CD4-positive, CD25-positive, alpha-beta regulatory T cell (primary cell): ENCODE results near the gene RAD21L1. TPM values are rescaled to one million over a fixed set of nuclear protein-coding genes. Genes with fewer than 3 reads are reported as not detected.

Experiments used
- ATAC-seq, 2 donors: fragments of 150-1000 bp; cut with Tn5 transposase; one replicate each; pipeline ENCODE4 v1.10.0; 2021; ENCODE audit warnings: low read depth in 2 of 2, moderate number of reproducible peaks in 2 of 2, moderate library complexity in 1 of 2
- DNase-seq, 3 donors: peaks; one replicate each; pipeline versions ENCODE4 v3.0.0 to v3.0.0-alpha.2; 2012 to 2022; ENCODE audit warnings: mixed read lengths in 1 of 3
- H3K27ac ChIP-seq: one replicate; pipeline ENCODE4 v1.7.0; 2013; ENCODE audit warnings: mild to moderate bottlenecking, low read length; ENCODE audit not compliant: insufficient read depth, poor library complexity, severe bottlenecking
- H3K27me3 ChIP-seq: one replicate; pipeline ENCODE4 v1.7.0; 2013; ENCODE audit warnings: low read length; ENCODE audit not compliant: control insufficient read depth, insufficient read depth
- H3K36me3 ChIP-seq: one replicate; pipeline ENCODE4 v1.7.0; 2013; ENCODE audit warnings: mild to moderate bottlenecking, low read length, moderate library complexity; ENCODE audit not compliant: control insufficient read depth, insufficient read depth
- H3K4me1 ChIP-seq: 2 replicates; pipeline ENCODE4 v1.7.0; 2013; ENCODE audit warnings: mild to moderate bottlenecking, low read length; ENCODE audit not compliant: insufficient read depth, control insufficient read depth, poor library complexity, severe bottlenecking
- H3K4me3 ChIP-seq: one replicate; pipeline ENCODE4 v1.7.0; 2013; ENCODE audit warnings: low read depth, mild to moderate bottlenecking, low read length, moderate library complexity
- H3K9me3 ChIP-seq, 2 experiments: 1 replicate in 1 of 2; 2 replicates in 1 of 2; pipeline ENCODE4 v1.7.0; 2013; ENCODE audit warnings: low read length in 2 of 2, mild to moderate bottlenecking in 1 of 2, moderate library complexity in 1 of 2; ENCODE audit not compliant: control insufficient read depth in 2 of 2
- H3K27ac Mint-ChIP-seq, 3 donors: one replicate each; pipeline ENCODE4 v1.8.0; 2020 to 2022; ENCODE audit warnings: mild to moderate bottlenecking in 3 of 3, mixed read lengths in 3 of 3, moderate library complexity in 2 of 3
- H3K27me3 Mint-ChIP-seq: one replicate; pipeline ENCODE4 v1.8.0; 2022; ENCODE audit warnings: mild to moderate bottlenecking, mixed read lengths
- H3K36me3 Mint-ChIP-seq: one replicate; pipeline ENCODE4 v1.8.0; 2020; ENCODE audit warnings: mixed read lengths
- H3K4me1 Mint-ChIP-seq, 4 donors: one replicate each; pipeline ENCODE4 v1.8.0; 2020 to 2022; ENCODE audit warnings: mixed read lengths in 4 of 4, mild to moderate bottlenecking in 1 of 4
- H3K4me3 Mint-ChIP-seq, 4 donors: one replicate each; pipeline ENCODE4 v1.8.0; 2020 to 2022; ENCODE audit warnings: mild to moderate bottlenecking in 4 of 4, mixed read lengths in 4 of 4, moderate library complexity in 3 of 4
- H3K9me3 Mint-ChIP-seq, 7 donors: one replicate each; pipeline ENCODE4 v1.8.0; 2020 to 2022; ENCODE audit warnings: mixed read lengths in 7 of 7, mild to moderate bottlenecking in 3 of 7, moderate library complexity in 2 of 7
- polyA plus RNA-seq, 4 donors: library from polyadenylated mRNA; unstranded; fragments of 300-500 nt; fragmentation: Illumina TruSeq; gene quantifications; one replicate each; pipeline ENCODE4 v1.2.3, GENCODE V29; 2021
- total RNA-seq: library from RNA; stranded (reverse); gene quantifications from one replicate; pipeline ENCODE4 v1.2.3, GENCODE V29; 2022

Gene RAD21L1
- total and polyA plus RNA-seq, 5 donors from 2014 or later: 0.46 TPM; not detected in 4

DNA sequence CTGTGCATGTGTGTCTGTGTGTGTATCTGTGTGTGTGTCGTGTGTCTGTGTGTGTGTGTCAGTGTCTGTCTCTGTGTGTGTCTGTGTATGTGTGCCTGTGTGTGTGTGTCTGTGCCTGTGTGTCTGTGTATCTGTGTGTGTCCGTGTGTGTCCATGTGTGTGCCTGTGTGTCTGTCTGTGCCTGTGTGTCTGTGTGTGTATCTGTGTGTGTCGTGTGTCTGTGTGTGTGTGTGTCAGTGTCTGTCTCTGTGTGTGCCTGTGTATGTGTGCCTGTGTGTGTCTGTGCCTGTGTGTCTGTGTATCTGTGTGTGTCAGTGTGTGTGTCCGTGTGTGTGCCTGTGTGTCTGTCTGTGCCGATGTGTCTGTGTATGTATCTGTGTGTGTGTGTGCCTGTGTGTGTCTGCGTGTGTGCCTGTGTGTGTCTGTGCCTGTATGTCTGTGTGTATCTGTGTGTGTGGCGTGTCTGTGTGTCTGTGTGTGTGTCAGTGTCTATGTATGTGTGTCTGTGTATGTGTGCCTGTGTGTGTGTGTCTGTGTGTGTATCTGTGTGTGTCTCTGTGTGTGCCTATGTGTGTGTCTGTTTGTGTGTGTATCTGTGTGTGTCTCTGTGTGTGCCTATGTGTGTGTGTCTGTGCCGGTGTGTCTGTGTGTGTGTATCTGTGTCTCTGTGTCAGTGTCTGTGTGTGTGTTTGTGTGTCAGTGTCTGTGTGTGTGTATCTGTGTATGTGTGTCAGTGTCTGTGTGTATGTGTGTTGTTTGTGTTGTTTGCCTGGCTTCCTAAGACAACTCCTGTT, 51.9 kb downstream of the RAD21L1 start:
- Mint-ChIP-seq H3K4me1 (peaks cover 0 to 25% (median 11%) of the 10 kb centered on the region in 4 donors), H3K27ac (no peak overlapping the region)

DNA sequence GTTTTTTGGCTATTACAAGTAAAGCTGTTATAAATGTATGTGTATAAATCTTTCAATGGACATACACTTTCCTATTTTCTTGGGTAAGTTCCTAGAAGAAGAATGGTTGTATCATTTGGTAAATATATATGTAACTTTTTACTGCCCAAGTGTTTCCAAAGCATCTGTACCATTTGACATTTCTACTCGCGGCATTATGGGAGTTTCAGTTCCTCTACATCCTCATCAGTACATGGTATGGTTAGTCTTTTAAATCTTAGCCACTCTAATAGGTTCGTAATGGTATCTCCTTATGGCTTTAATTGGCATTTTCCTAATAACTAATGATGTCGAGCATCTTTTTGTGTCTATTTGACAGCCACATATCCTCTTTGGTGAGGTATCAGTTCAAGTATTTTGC, 53.1 kb downstream of the RAD21L1 start:
- Histone ChIP-seq H3K27me3 (no peaks in the 10 kb centered on the region), H3K4me3 (no peak overlapping the region), H3K27ac (no peak overlapping the region), H3K9me3 (no peaks in the 10 kb centered on the region), H3K4me1 (peaks cover 3% of the 10 kb centered on the region), H3K36me3 (peaks cover 2% of the 10 kb centered on the region)
- ATAC-seq (no peak), DNase-seq (no peak)
- no peak overlapping the region for H3K27ac Mint-ChIP-seq
- H3K4me3 Mint-ChIP-seq: no peak overlapping the region
- no peaks in the 10 kb centered on the region for H3K9me3 Mint-ChIP-seq
- peaks cover 11% of the 10 kb centered on the region for H3K36me3 Mint-ChIP-seq
- H3K27me3 Mint-ChIP-seq: no peaks in the 10 kb centered on the region
- H3K4me1 Mint-ChIP-seq: peaks cover 0 to 33% (median 9%) of the 10 kb centered on the region in 4 donors

More for the DNA sequence above, 51.9 kb downstream of the RAD21L1 start:
- no peak for ATAC-seq
- Mint-ChIP-seq H3K9me3 (no peaks in the 10 kb centered on the region), H3K27me3 (no peaks in the 10 kb centered on the region), H3K4me3 (no peak overlapping the region), H3K36me3 (peaks cover 7% of the 10 kb centered on the region)
- peaks cover 2% of the 10 kb centered on the region for H3K36me3 ChIP-seq
- H3K9me3 ChIP-seq: no peaks in the 10 kb centered on the region
- H3K27ac ChIP-seq: no peak overlapping the region
- no peak for DNase-seq
- H3K4me1 ChIP-seq: peaks cover 3% of the 10 kb centered on the region
- H3K27me3 ChIP-seq: no peaks in the 10 kb centered on the region
- no peak overlapping the region for H3K4me3 ChIP-seq

DNA sequence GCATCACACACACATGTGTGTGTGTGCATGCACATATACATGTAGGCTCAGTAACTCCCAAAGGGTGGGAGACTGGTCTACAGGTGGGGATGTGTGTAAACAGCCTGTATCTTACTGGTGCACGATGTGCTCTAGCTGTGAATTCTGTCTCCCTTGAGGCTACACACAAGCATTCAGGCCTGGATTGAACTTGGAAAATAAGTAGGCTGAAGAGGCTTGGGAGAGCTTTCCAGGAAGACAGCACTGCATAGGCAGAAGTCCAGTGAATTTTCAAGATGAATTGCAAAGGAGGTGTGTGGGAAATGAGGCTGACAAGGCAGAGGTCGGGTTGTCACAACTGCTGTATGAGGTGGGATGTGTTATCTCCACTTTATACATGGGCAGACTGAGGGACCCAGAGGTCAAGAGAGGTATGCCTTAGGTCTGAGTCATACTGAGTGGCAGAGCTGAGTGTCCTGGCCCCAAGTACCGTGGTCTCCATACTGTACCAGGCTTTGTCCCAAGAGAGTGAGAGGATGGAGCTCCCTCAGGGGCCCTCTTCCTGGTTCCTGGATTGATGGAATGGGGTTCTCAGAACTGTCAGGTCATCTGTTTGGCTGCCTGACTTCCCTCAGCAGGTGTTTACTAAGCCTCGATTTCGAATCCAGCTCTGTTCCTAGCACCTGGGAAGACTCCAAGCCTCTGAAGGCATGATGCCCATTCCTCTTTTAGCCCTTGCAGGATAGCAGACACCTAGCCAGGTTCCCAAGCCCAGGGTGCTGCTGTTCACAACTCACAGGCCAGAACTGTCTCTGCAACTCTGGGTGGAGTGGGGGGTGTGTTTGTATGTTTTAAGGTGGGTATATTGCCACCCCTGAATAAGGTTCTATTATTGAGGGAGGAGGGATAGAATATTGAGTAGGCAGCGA, 54.6 kb downstream of the RAD21L1 start:
- H3K36me3 Mint-ChIP-seq: peaks cover 18% of the 10 kb centered on the region
- DNase-seq: no peak
- no peaks in the 10 kb centered on the region for H3K9me3 Mint-ChIP-seq
- no peaks in the 10 kb centered on the region for H3K27me3 Mint-ChIP-seq
- no peaks in the 10 kb centered on the region for H3K27me3 ChIP-seq
- no peak overlapping the region for H3K27ac ChIP-seq
- peak overlapping the region; percentile 74 to 81 (median 75) for H3K27ac Mint-ChIP-seq
- no peak for ATAC-seq
- H3K4me3 ChIP-seq: no peak overlapping the region
- peaks cover 1% of the 10 kb centered on the region for H3K4me1 ChIP-seq
- H3K9me3 ChIP-seq: no peaks in the 10 kb centered on the region
- peaks cover 3 to 46% (median 20%) of the 10 kb centered on the region in 4 donors for H3K4me1 Mint-ChIP-seq
- peaks cover 2% of the 10 kb centered on the region for H3K36me3 ChIP-seq
- H3K4me3 Mint-ChIP-seq: peak overlapping the region in 2 of 4 donors; percentile 3 to 31

DNA sequence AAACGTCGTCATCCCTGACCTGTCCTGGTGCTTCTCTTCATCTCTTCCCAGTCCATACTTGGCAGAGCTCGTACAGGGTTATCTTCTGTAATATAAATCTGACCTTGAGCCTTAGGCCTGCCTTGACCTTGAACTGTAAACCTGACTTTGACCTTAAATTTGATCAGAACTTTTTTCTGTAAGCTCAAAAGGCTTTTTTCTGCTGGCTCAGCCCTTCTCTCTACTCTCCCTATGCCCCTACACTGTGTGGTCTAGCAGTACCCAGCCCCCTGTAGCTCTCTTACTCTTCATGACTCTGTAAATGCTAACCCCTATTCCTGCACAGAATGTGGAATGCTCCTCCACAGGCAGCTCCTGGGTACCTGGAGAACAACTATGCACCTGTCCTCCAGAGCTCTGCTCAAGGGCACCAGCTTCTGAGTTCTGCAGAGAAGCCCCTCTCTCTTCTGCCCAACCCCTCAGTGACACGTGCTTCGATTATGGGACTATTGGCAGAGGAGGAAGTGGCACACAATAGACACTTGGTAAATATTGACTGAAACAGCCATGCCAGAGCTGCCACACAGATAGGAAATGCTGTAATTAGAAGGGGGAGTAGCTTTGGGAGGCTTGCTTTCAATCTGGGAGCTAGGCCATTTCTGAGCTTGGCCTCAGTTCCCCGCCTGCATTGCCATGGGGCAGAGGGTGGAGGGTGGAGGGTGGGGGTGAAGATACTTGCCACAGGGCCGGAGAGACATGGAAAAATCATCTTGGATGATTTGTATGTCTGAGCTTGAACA, 55.6 kb downstream of the RAD21L1 start:
- Histone ChIP-seq H3K27ac (no peak overlapping the region), H3K27me3 (no peaks in the 10 kb centered on the region), H3K4me1 (peaks cover 7% of the 10 kb centered on the region), H3K36me3 (no peaks in the 10 kb centered on the region), H3K9me3 (no peaks in the 10 kb centered on the region), H3K4me3 (no peak overlapping the region)
- Mint-ChIP-seq H3K4me1 (peaks cover 9 to 50% (median 26%) of the 10 kb centered on the region in 4 donors), H3K27ac (peak overlapping the region; percentile 36 to 82 (median 81)), H3K9me3 (no peaks in the 10 kb centered on the region), H3K4me3 (peak overlapping the region in 3 of 4 donors; percentile 3 to 37 (median 29)), H3K36me3 (peaks cover 18% of the 10 kb centered on the region), H3K27me3 (no peaks in the 10 kb centered on the region)
- ATAC-seq (peak in 1 of 2 donors; percentile 31), DNase-seq (no peak)

DNA sequence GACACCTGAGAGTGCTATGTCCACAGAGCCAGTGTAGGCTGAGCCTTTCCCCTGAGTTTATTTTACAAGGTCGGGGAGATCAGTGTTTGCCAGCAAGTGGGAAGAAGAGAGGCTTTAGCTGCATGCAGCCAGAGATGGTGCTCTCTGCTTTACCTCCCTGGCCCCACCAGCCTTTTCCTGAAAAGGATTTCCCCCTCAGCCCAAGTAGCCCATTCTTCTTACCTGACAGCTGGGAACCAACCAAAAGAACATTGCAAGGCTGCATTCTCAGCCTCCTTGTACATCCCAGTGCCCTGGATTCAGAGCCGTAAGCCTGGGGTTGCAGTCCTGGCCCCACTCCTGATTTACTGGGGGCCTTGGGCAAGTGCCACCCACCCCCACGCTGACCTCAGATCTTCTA, 57.1 kb downstream of the RAD21L1 start:
- H3K27ac ChIP-seq: no peak overlapping the region
- Mint-ChIP-seq H3K36me3 (peaks cover 23% of the 10 kb centered on the region), H3K27ac (peak overlapping the region in 1 of 3 donors; percentile 56), H3K9me3 (no peaks in the 10 kb centered on the region), H3K27me3 (no peaks in the 10 kb centered on the region), H3K4me3 (no peak overlapping the region), H3K4me1 (peaks cover 18 to 63% (median 38%) of the 10 kb centered on the region in 4 donors)
- H3K36me3 ChIP-seq: no peaks in the 10 kb centered on the region
- H3K4me3 ChIP-seq: no peak overlapping the region
- H3K4me1 ChIP-seq: peaks cover 16% of the 10 kb centered on the region
- ATAC-seq (no peak), DNase-seq (no peak)
- H3K9me3 ChIP-seq: no peaks in the 10 kb centered on the region
- H3K27me3 ChIP-seq: no peaks in the 10 kb centered on the region

DNA sequence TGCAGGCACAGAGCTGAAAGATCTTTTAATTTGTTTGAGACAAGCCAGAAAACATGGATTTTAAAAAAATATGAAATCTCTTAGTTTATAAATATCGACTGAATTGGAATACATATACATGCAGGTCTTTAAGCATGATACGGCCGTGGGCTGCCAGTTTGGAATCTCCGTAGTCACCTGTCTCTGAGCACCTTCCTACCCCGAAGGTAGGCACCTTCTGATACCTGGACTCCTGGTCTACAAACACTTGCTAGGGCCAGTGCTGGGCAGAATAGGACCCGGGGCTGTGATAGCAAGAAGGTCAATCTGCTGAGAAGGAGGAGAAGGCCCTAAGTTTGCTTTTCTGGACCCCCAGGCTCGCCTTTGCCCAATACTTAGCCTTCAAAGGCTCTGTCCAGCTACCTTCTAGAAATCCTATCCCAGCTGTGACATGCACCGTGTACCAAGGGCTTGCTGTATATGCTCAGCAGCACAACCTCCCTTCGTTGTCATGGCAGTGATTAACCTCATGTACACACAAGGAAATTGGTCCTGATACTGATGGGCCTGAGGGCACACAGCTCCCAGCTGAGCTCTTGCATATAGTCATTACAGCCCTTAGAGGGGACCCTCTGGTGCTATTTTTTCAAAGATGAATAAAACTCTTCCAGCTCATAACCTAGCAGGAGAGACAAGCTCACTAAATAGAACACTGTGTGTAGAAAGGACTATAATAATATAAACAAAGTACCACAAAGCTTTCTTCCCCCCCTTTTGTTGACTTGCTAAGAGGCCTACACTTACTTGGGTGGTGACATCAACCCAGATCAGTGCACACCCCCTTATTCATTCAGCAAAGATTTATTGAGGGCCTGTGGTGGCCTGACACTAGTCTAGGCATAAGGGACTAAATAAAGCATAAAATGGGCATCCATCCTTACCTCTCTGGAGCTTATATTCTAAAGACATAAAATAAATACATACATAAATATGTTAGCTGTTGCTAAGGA, 58.0 kb downstream of the RAD21L1 start:
- Mint-ChIP-seq H3K27ac (peak overlapping the region in 2 of 3 donors; percentile 56 to 91), H3K4me3 (no peak overlapping the region), H3K36me3 (peaks cover 26% of the 10 kb centered on the region), H3K27me3 (no peaks in the 10 kb centered on the region), H3K9me3 (no peaks in the 10 kb centered on the region), H3K4me1 (peaks cover 18 to 63% (median 38%) of the 10 kb centered on the region in 4 donors)
- no peak for ATAC-seq
- Histone ChIP-seq H3K9me3 (no peaks in the 10 kb centered on the region), H3K27me3 (no peaks in the 10 kb centered on the region), H3K27ac (no peak overlapping the region), H3K36me3 (no peaks in the 10 kb centered on the region), H3K4me1 (peaks cover 16% of the 10 kb centered on the region), H3K4me3 (no peak overlapping the region)
- no peak for DNase-seq
